ENCODE data around the gene VPS41. TPM values are rescaled to one million over a fixed set of nuclear protein-coding genes. Genes with fewer than 3 reads are reported as not detected.

The VPS41 gene
- total RNA-seq, 4 donors from 2014 or later = 31.4 to 57.2 (median 49.1) TPM

- Histone ChIP-seq H3K27ac (no peak overlapping the region), H3K4me3 (replicated peaks in 1 of 3) (no peak overlapping the region), H3K9me3 (no peaks in the 10 kb centered on the region), H3K4me1 (peaks cover 0 to 7% of the 10 kb centered on the region in 2 donors), H3K27me3 (no peaks in the 10 kb centered on the region), H3K36me3 (peaks cover 0 to 3% of the 10 kb centered on the region in 2 donors)
- no peak for DNase-seq
- intact Hi-C loops (cut with DNase I) = no loop called here
- TF ChIP-seq POLR2A (IDR thresholded peaks at IDR 0.05) (no peak), CTCF (IDR thresholded peaks at IDR 0.05) (no peak)
- WGBS, 2 donors = 89 to 100% methylated on average over 2 of the region's 2 CpGs
Observed at GRCh38 chr7:38759028-38759427, 150.0 kb downstream of the VPS41 start.

GRCh38 chr7:38757931-38758330 is 151.1 kb downstream of the VPS41 start:
- H3K9me3 ChIP-seq = no peaks in the 10 kb centered on the region
- H3K36me3 ChIP-seq = peaks cover 0 to 3% of the 10 kb centered on the region in 2 donors
- H3K27me3 ChIP-seq = no peaks in the 10 kb centered on the region
- no peak for DNase-seq
- TF ChIP-seq POLR2A (IDR thresholded peaks at IDR 0.05) (no peak), CTCF (IDR thresholded peaks at IDR 0.05) (no peak)
- H3K27ac ChIP-seq = no peak overlapping the region
- intact Hi-C loops (cut with DNase I) = no loop called here
- peaks cover 0 to 7% of the 10 kb centered on the region in 2 donors for H3K4me1 ChIP-seq
- 58 to 72% methylated on average over 3 of the region's 3 CpGs for WGBS, 2 donors
- H3K4me3 ChIP-seq (replicated peaks in 1 of 3) = no peak overlapping the region

- no peak overlapping the region for H3K4me3 ChIP-seq (replicated peaks in 1 of 3)
- H3K36me3 ChIP-seq = peaks cover 5 to 8% of the 10 kb centered on the region in 2 donors
- no peaks in the 10 kb centered on the region for H3K27me3 ChIP-seq
- intact Hi-C loops (cut with DNase I) = no loop called here
- no peak for TF ChIP-seq CTCF (IDR thresholded peaks at IDR 0.05)
- TF ChIP-seq POLR2A (IDR thresholded peaks at IDR 0.05) = no peak
- WGBS, 2 donors = 73 to 87% methylated on average over 5 of the region's 5 CpGs
- H3K4me1 ChIP-seq = peaks cover 0 to 7% of the 10 kb centered on the region in 2 donors
- H3K27ac ChIP-seq = no peak overlapping the region
- no peak for DNase-seq
- no peaks in the 10 kb centered on the region for H3K9me3 ChIP-seq
Observed at GRCh38 chr7:38756521-38756920, 152.5 kb downstream of the VPS41 start.

GRCh38 chr7:38753347-38753746 is 155.6 kb downstream of the VPS41 start:
- WGBS, 2 donors = 97 to 98% methylated on average over 4 of the region's 4 CpGs
- no peaks in the 10 kb centered on the region for H3K9me3 ChIP-seq
- no peaks in the 10 kb centered on the region for H3K27me3 ChIP-seq
- no peak overlapping the region for H3K4me3 ChIP-seq (replicated peaks in 1 of 3)
- peaks cover 5 to 8% of the 10 kb centered on the region in 2 donors for H3K36me3 ChIP-seq
- H3K4me1 ChIP-seq = peaks cover 0 to 7% of the 10 kb centered on the region in 2 donors
- intact Hi-C loops (cut with DNase I) = no loop called here
- no peak for DNase-seq
- no peak overlapping the region for H3K27ac ChIP-seq
- no peak for TF ChIP-seq CTCF (IDR thresholded peaks at IDR 0.05)
- no peak for TF ChIP-seq POLR2A (IDR thresholded peaks at IDR 0.05)

- H3K36me3 ChIP-seq = peaks cover 5 to 8% of the 10 kb centered on the region in 2 donors
- WGBS, 2 donors = 91 to 94% methylated on average over 1 of the region's 1 CpG
Observed at GRCh38 chr7:38751416-38751815, 157.6 kb downstream of the VPS41 start.

More at GRCh38 chr7:38751416-38751815, 157.6 kb downstream of the VPS41 start:
- no peaks in the 10 kb centered on the region for H3K4me1 ChIP-seq
- no peaks in the 10 kb centered on the region for H3K9me3 ChIP-seq
- intact Hi-C loops (cut with DNase I) = no loop called here
- H3K27ac ChIP-seq = no peak overlapping the region
- DNase-seq = no peak
- H3K27me3 ChIP-seq = no peaks in the 10 kb centered on the region
- TF ChIP-seq POLR2A (IDR thresholded peaks at IDR 0.05) (no peak), CTCF (IDR thresholded peaks at IDR 0.05) (no peak)
- H3K4me3 ChIP-seq (replicated peaks in 1 of 3) = no peak overlapping the region
